HG02938 (cell line): Measurements from ENCODE around the gene SNF8.

Source experiments
- ATAC-seq: cut with Tn5 transposase; IDR thresholded peaks from one replicate; pipeline ENCODE4 v1.9.1; 2021; ENCODE audit warnings: mild to moderate bottlenecking, moderate library complexity; ENCODE audit not compliant: unreplicated experiment

SNF8 gene

GRCh38 chr17:48930435-48930873 is 14.2 kb downstream of the SNF8 start:
- ATAC-seq: no peak

- no peak for ATAC-seq
These were observed 14.9 kb downstream of the SNF8 start for GRCh38 chr17:48929812-48930165.

- no peak for ATAC-seq
These were observed 15.5 kb downstream of the SNF8 start for GRCh38 chr17:48928876-48929811.

- no peak for ATAC-seq
These were observed 16.5 kb downstream of the SNF8 start for GRCh38 chr17:48927978-48928745.

GRCh38 chr17:48925991-48926342 is 18.7 kb downstream of the SNF8 start:
- no peak for ATAC-seq

- ATAC-seq: no peak
These were observed 19.2 kb downstream of the SNF8 start for GRCh38 chr17:48925251-48925990.

GRCh38 chr17:48915459-48916282 is 29.0 kb downstream of the SNF8 start:
- peak; percentile 88 for ATAC-seq

GRCh38 chr17:48912476-48912875 is 32.2 kb downstream of the SNF8 start:
- no peak for ATAC-seq

- ATAC-seq: no peak
These were observed 34.3 kb downstream of the SNF8 start for GRCh38 chr17:48910370-48910769.

GRCh38 chr17:48909783-48910182 is 34.9 kb downstream of the SNF8 start:
- ATAC-seq: no peak

- ATAC-seq: peak; percentile 24
These were observed 35.7 kb downstream of the SNF8 start for GRCh38 chr17:48908853-48909394.

GRCh38 chr17:48908047-48908843 is 36.4 kb downstream of the SNF8 start, which contains the start of gene UBE2Z:
UBE2Z (plus strand) TSS chr17:48908407; CDS start chr17:48908504, 97 bp downstream.
- ATAC-seq: peak; percentile 63

- peak; percentile 7 for ATAC-seq
These were observed 37.0 kb downstream of the SNF8 start for GRCh38 chr17:48907713-48908046.

- no peak for ATAC-seq
These were observed 38.6 kb downstream of the SNF8 start for GRCh38 chr17:48905987-48906515.

- no peak for ATAC-seq
These were observed 40.2 kb downstream of the SNF8 start for GRCh38 chr17:48904428-48904827.

- no peak for ATAC-seq
These were observed 41.2 kb downstream of the SNF8 start for GRCh38 chr17:48903401-48903800.

- no peak for ATAC-seq
These were observed 43.4 kb downstream of the SNF8 start for GRCh38 chr17:48901241-48901640.

- no peak for ATAC-seq
These were observed 49.8 kb downstream of the SNF8 start for GRCh38 chr17:48894886-48895285.
